GM23338 (cell line): Measurements from ENCODE around the gene JMJD1C. TPM values are rescaled to one million over a fixed set of nuclear protein-coding genes. Genes with fewer than 3 reads are reported as not detected.

Experiments used
- ATAC-seq: fragments of 200-7000 bp; cut with Tn5 transposase; 3 replicates; pipeline ENCODE4 v1.9.1; 2020
- DNase-seq: peaks from one replicate; pipeline ENCODE4 v3.0.0-alpha.2; 2015; ENCODE audit warnings: low spot score
- H2AFZ ChIP-seq: fragments of 200-600 bp; sonication (generic); 2 replicates; pipeline ENCODE4 v1.8.0; 2016; ENCODE audit warnings: antibody characterized with exemption, mild to moderate bottlenecking, moderate library complexity
- H3F3A ChIP-seq: fragments of 200-600 bp; sonication (generic); replicated peaks from 2 replicates; pipeline ENCODE4 v1.8.0; 2017; ENCODE audit warnings: antibody characterized with exemption, mixed run types, low read depth
- H3K27ac ChIP-seq: fragments of 200-600 bp; sonication (generic); 2 replicates; pipeline ENCODE4 v1.6.1; 2016; ENCODE audit warnings: low read depth
- H3K27me3 ChIP-seq: fragments of 200-600 bp; sonication (generic); 2 replicates; pipeline ENCODE4 v1.8.0; 2016; ENCODE audit warnings: mild to moderate bottlenecking, mixed run types, moderate library complexity; ENCODE audit not compliant: insufficient read depth
- H3K36me3 ChIP-seq: fragments of 200-600 bp; sonication (generic); 2 replicates; pipeline ENCODE4 v1.8.0; 2016; ENCODE audit warnings: mild to moderate bottlenecking; ENCODE audit not compliant: insufficient read depth
- H3K4me1 ChIP-seq: fragments of 200-600 bp; sonication (generic); 2 replicates; pipeline ENCODE4 v1.8.0; 2016; ENCODE audit warnings: mild to moderate bottlenecking, moderate library complexity; ENCODE audit not compliant: insufficient read depth
- H3K4me2 ChIP-seq: fragments of 200-600 bp; sonication (generic); 2 replicates; pipeline ENCODE4 v1.7.1; 2017; ENCODE audit warnings: mixed run types
- H3K4me3 ChIP-seq: fragments of 200-600 bp; sonication (generic); 2 replicates; pipeline ENCODE4 v1.6.1; 2016; ENCODE audit warnings: mixed run types
- H3K79me2 ChIP-seq: fragments of 200-600 bp; sonication (generic); replicated peaks from 2 replicates; pipeline ENCODE4 v1.8.0; 2017; ENCODE audit warnings: mild to moderate bottlenecking; ENCODE audit not compliant: insufficient read depth
- H3K9me2 ChIP-seq: fragments of 200-600 bp; sonication (generic); 2 replicates; pipeline ENCODE4 v1.8.0; 2017; ENCODE audit not compliant: insufficient read depth
- H4K20me1 ChIP-seq: fragments of 200-600 bp; sonication (generic); replicated peaks from 2 replicates; pipeline ENCODE4 v1.8.0; 2017; ENCODE audit warnings: mild to moderate bottlenecking; ENCODE audit not compliant: insufficient read depth
- H3K27ac Mint-ChIP-seq: 2 replicates; pipeline ENCODE4 v1.8.0; 2020; ENCODE audit warnings: inconsistent platforms, mild to moderate bottlenecking, moderate library complexity, mixed read lengths
- H3K27me3 Mint-ChIP-seq: 3 replicates; pipeline ENCODE4 v1.8.0; 2022; ENCODE audit warnings: low read depth, mild to moderate bottlenecking, moderate library complexity, mixed read lengths, inconsistent platforms; ENCODE audit not compliant: insufficient read depth, poor library complexity
- H3K36me3 Mint-ChIP-seq: 3 replicates; pipeline ENCODE4 v1.8.0; 2021; ENCODE audit warnings: low read depth, mild to moderate bottlenecking, inconsistent platforms, moderate library complexity, mixed read lengths
- H3K4me1 Mint-ChIP-seq: 3 replicates; pipeline ENCODE4 v1.8.0; 2020; ENCODE audit warnings: mild to moderate bottlenecking, inconsistent platforms, mixed read lengths
- H3K4me3 Mint-ChIP-seq: 3 replicates; pipeline ENCODE4 v1.8.0; 2021; ENCODE audit warnings: moderate library complexity, mild to moderate bottlenecking, inconsistent platforms, mixed read lengths
- H3K9me3 Mint-ChIP-seq: 3 replicates; pipeline ENCODE4 v1.8.0; 2020; ENCODE audit warnings: moderate library complexity, mild to moderate bottlenecking, inconsistent platforms, mixed read lengths
- CREB1 ChIP-seq: fragments of 250-450 bp; sonication (Bioruptor Pico); IDR thresholded peaks from 2 replicates; pipeline ENCODE4 v1.5.0; 2020; ENCODE audit warnings: low read depth, mild to moderate bottlenecking, moderate library complexity
- EZH2 ChIP-seq: fragments of 200-600 bp; sonication (generic); IDR thresholded peaks from one replicate; pipeline ENCODE4 v1.8.0; 2017; ENCODE audit warnings: antibody characterized with exemption, mild to moderate bottlenecking, low read depth; ENCODE audit not compliant: unreplicated experiment
- EZH2phosphoT487 ChIP-seq: fragments of 200-600 bp; sonication (generic); IDR thresholded peaks from one replicate; pipeline ENCODE4 v1.8.1; 2018; ENCODE audit warnings: antibody characterized with exemption; ENCODE audit not compliant: unreplicated experiment
- JUNB ChIP-seq: IDR thresholded peaks from one replicate; pipeline ENCODE4 v1.6.1; 2016; ENCODE audit warnings: antibody characterized with exemption; ENCODE audit not compliant: unreplicated experiment
- NANOG ChIP-seq: IDR thresholded peaks from 2 replicates; pipeline ENCODE4 v1.6.1; 2016; ENCODE audit warnings: antibody characterized with exemption, borderline replicate concordance
- POLR2AphosphoS5 ChIP-seq: IDR thresholded peaks from 2 replicates; pipeline ENCODE4 v1.6.1; 2016; ENCODE audit warnings: antibody characterized with exemption, low read depth
- STAT1 ChIP-seq: IDR thresholded peaks from one replicate; pipeline ENCODE4 v1.6.1; 2016; ENCODE audit warnings: antibody characterized with exemption; ENCODE audit not compliant: unreplicated experiment
- ZNF114 ChIP-seq: fragments of 250-450 bp; sonication (Bioruptor Pico); IDR thresholded peaks from 2 replicates; pipeline ENCODE4 v1.5.0; 2020; ENCODE audit warnings: mild to moderate bottlenecking, moderate library complexity
- ZNF331 ChIP-seq: fragments of 250-450 bp; sonication (Bioruptor Pico); IDR thresholded peaks from 2 replicates; pipeline ENCODE4 v1.5.0; 2020; ENCODE audit warnings: low read depth, mild to moderate bottlenecking, moderate library complexity
- polyA plus RNA-seq: library from polyadenylated mRNA; unstranded; fragments of >200 nt; fragmentation: Nextera tagmentation; extraction: Ambion mirVana; gene quantifications from 2 replicates; pipeline ENCODE4 v1.2.1, GENCODE V29; 2016
- total RNA-seq: library from RNA; depleted of rRNA; stranded (reverse); fragments of >200 nt; shearing (Covaris generic); gene quantifications from 2 replicates; pipeline ENCODE4 v1.2.3, GENCODE V29; 2014
- TF ChIP-seq, protein P1 (sequence below), 2 experiments: fragments of 200-600 bp in 1 of 2; sonication (generic) in 1 of 2; conservative IDR thresholded peaks; 2 replicates each; pipeline versions ENCODE4 v1.5.1 to v1.6.1; 2016 to 2017; ENCODE audit warnings: antibody characterized with exemption in 2 of 2, low read depth in 2 of 2, mild to moderate bottlenecking in 2 of 2, moderate library complexity in 1 of 2
- TF ChIP-seq, protein P2 (sequence below): fragments of 250-450 bp; sonication (Bioruptor Pico); IDR thresholded peaks from 2 replicates; pipeline ENCODE4 v1.5.0; 2020; ENCODE audit warnings: mild to moderate bottlenecking, moderate library complexity
- TF ChIP-seq, protein P3 (sequence below): IDR thresholded peaks from one replicate; pipeline ENCODE4 v1.6.1; 2018; ENCODE audit warnings: antibody characterized with exemption; ENCODE audit not compliant: unreplicated experiment
- TF ChIP-seq, protein P4 (sequence below): IDR thresholded peaks from 2 replicates; pipeline ENCODE4 v1.6.1; 2016; ENCODE audit warnings: antibody characterized with exemption

Gene JMJD1C
- total and polyA plus RNA-seq, 2 experiments from 2014 or later = 333 to 435 TPM

DNA sequence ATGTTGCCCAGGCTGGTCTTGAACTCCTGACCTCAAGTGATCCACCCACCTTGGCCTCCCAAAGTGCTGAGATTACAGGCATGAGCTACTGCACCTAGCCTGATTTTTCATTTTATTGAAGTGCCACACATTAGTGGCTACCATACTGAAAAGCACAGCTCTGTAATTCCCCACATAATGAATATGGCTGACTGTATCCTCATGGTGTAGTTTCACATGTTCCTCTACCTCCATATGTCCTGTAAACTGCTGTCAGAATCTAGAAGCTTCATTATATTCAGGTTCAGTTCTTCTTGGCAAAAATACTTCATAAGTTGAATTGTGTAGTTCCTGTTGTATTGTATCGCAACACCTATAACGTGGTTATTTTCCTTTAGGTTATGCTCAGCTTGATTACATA is 11.1 kb downstream of the JMJD1C start:
- Histone ChIP-seq H3K4me1 (peaks cover 15% of the 10 kb centered on the region), H3K27ac (no peak overlapping the region), H3K9me2 (no peaks in the 10 kb centered on the region), H3K27me3 (no peaks in the 10 kb centered on the region), H3K79me2 (peaks cover 99% of the 10 kb centered on the region), H3F3A (no peaks in the 10 kb centered on the region), H4K20me1 (no peaks in the 10 kb centered on the region), H3K4me3 (no peak overlapping the region), H3K36me3 (no peaks in the 10 kb centered on the region), H3K4me2 (no peak overlapping the region), H2AFZ (no peak overlapping the region)
- no peaks in the 10 kb centered on the region; the same call in 2 of the 3 replicates for H3K9me3 Mint-ChIP-seq
- DNase-seq = no peak
- peaks cover 10% of the 10 kb centered on the region for H3K4me1 Mint-ChIP-seq
- no peak overlapping the region for H3K4me3 Mint-ChIP-seq
- ATAC-seq = no peak
- no peak for TF ChIP-seq POLR2AphosphoS5
- TF ChIP-seq ZNF114 = no peak
- TF ChIP-seq, protein P1, sequence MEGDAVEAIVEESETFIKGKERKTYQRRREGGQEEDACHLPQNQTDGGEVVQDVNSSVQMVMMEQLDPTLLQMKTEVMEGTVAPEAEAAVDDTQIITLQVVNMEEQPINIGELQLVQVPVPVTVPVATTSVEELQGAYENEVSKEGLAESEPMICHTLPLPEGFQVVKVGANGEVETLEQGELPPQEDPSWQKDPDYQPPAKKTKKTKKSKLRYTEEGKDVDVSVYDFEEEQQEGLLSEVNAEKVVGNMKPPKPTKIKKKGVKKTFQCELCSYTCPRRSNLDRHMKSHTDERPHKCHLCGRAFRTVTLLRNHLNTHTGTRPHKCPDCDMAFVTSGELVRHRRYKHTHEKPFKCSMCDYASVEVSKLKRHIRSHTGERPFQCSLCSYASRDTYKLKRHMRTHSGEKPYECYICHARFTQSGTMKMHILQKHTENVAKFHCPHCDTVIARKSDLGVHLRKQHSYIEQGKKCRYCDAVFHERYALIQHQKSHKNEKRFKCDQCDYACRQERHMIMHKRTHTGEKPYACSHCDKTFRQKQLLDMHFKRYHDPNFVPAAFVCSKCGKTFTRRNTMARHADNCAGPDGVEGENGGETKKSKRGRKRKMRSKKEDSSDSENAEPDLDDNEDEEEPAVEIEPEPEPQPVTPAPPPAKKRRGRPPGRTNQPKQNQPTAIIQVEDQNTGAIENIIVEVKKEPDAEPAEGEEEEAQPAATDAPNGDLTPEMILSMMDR (conservative IDR thresholded peaks at IDR 0.05; ENCODE audit: low read depth in 2 of 2) = no peak
- TF ChIP-seq STAT1 = no peak
- no peak for TF ChIP-seq CREB1 (CRISPR knock-in tag)
- TF ChIP-seq, protein P2, sequence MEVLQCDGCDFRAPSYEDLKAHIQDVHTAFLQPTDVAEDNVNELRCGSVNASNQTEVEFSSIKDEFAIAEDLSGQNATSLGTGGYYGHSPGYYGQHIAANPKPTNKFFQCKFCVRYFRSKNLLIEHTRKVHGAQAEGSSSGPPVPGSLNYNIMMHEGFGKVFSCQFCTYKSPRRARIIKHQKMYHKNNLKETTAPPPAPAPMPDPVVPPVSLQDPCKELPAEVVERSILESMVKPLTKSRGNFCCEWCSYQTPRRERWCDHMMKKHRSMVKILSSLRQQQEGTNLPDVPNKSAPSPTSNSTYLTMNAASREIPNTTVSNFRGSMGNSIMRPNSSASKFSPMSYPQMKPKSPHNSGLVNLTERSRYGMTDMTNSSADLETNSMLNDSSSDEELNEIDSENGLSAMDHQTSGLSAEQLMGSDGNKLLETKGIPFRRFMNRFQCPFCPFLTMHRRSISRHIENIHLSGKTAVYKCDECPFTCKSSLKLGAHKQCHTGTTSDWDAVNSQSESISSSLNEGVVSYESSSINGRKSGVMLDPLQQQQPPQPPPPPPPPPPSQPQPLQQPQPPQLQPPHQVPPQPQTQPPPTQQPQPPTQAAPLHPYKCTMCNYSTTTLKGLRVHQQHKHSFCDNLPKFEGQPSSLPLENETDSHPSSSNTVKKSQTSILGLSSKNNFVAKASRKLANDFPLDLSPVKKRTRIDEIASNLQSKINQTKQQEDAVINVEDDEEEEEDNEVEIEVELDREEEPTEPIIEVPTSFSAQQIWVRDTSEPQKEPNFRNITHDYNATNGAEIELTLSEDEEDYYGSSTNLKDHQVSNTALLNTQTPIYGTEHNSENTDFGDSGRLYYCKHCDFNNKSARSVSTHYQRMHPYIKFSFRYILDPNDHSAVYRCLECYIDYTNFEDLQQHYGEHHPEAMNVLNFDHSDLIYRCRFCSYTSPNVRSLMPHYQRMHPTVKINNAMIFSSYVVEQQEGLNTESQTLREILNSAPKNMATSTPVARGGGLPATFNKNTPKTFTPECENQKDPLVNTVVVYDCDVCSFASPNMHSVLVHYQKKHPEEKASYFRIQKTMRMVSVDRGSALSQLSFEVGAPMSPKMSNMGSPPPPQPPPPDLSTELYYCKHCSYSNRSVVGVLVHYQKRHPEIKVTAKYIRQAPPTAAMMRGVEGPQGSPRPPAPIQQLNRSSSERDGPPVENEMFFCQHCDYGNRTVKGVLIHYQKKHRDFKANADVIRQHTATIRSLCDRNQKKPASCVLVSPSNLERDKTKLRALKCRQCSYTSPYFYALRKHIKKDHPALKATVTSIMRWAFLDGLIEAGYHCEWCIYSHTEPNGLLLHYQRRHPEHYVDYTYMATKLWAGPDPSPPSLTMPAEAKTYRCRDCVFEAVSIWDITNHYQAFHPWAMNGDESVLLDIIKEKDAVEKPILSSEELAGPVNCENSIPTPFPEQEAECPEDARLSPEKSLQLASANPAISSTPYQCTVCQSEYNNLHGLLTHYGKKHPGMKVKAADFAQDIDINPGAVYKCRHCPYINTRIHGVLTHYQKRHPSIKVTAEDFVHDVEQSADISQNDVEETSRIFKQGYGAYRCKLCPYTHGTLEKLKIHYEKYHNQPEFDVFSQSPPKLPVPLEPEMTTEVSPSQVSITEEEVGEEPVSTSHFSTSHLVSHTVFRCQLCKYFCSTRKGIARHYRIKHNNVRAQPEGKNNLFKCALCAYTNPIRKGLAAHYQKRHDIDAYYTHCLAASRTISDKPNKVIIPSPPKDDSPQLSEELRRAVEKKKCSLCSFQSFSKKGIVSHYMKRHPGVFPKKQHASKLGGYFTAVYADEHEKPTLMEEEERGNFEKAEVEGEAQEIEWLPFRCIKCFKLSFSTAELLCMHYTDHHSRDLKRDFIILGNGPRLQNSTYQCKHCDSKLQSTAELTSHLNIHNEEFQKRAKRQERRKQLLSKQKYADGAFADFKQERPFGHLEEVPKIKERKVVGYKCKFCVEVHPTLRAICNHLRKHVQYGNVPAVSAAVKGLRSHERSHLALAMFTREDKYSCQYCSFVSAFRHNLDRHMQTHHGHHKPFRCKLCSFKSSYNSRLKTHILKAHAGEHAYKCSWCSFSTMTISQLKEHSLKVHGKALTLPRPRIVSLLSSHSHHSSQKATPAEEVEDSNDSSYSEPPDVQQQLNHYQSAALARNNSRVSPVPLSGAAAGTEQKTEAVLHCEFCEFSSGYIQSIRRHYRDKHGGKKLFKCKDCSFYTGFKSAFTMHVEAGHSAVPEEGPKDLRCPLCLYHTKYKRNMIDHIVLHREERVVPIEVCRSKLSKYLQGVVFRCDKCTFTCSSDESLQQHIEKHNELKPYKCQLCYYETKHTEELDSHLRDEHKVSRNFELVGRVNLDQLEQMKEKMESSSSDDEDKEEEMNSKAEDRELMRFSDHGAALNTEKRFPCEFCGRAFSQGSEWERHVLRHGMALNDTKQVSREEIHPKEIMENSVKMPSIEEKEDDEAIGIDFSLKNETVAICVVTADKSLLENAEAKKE (CRISPR knock-in tag) = no peak
- TF ChIP-seq, protein P3, sequence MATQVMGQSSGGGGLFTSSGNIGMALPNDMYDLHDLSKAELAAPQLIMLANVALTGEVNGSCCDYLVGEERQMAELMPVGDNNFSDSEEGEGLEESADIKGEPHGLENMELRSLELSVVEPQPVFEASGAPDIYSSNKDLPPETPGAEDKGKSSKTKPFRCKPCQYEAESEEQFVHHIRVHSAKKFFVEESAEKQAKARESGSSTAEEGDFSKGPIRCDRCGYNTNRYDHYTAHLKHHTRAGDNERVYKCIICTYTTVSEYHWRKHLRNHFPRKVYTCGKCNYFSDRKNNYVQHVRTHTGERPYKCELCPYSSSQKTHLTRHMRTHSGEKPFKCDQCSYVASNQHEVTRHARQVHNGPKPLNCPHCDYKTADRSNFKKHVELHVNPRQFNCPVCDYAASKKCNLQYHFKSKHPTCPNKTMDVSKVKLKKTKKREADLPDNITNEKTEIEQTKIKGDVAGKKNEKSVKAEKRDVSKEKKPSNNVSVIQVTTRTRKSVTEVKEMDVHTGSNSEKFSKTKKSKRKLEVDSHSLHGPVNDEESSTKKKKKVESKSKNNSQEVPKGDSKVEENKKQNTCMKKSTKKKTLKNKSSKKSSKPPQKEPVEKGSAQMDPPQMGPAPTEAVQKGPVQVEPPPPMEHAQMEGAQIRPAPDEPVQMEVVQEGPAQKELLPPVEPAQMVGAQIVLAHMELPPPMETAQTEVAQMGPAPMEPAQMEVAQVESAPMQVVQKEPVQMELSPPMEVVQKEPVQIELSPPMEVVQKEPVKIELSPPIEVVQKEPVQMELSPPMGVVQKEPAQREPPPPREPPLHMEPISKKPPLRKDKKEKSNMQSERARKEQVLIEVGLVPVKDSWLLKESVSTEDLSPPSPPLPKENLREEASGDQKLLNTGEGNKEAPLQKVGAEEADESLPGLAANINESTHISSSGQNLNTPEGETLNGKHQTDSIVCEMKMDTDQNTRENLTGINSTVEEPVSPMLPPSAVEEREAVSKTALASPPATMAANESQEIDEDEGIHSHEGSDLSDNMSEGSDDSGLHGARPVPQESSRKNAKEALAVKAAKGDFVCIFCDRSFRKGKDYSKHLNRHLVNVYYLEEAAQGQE = no peak
- TF ChIP-seq EZH2 = no peak
- TF ChIP-seq, protein P4, sequence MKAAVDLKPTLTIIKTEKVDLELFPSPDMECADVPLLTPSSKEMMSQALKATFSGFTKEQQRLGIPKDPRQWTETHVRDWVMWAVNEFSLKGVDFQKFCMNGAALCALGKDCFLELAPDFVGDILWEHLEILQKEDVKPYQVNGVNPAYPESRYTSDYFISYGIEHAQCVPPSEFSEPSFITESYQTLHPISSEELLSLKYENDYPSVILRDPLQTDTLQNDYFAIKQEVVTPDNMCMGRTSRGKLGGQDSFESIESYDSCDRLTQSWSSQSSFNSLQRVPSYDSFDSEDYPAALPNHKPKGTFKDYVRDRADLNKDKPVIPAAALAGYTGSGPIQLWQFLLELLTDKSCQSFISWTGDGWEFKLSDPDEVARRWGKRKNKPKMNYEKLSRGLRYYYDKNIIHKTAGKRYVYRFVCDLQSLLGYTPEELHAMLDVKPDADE = no peak
- no peak for TF ChIP-seq JUNB
- TF ChIP-seq NANOG = no peak
- TF ChIP-seq ZNF331 (CRISPR knock-in tag) = no peak
- no peak for TF ChIP-seq EZH2phosphoT487
- no peaks in the 10 kb centered on the region for H3K27me3 Mint-ChIP-seq
- no peak overlapping the region for H3K27ac Mint-ChIP-seq
- no peaks in the 10 kb centered on the region; the same call in 2 of the 3 replicates for H3K36me3 Mint-ChIP-seq
